Activated CD4-positive, alpha-beta T cell treated with anti-CD3 and anti-CD28 coated beads for 36 hours (primary cell): Measurements from ENCODE around the gene EREG. TPM values are rescaled to one million over a fixed set of nuclear protein-coding genes. Genes with fewer than 3 reads are reported as not detected.

Experiments
- ATAC-seq: fragments of 200-7000 bp; cut with Tn5 transposase; one replicate; pipeline ENCODE4 v1.10.0; 2021; ENCODE audit warnings: mild to moderate bottlenecking, moderate library complexity
- CTCF ChIA-PET: fragments of 350-600 bp; sonication (Branson Sonifier 250); formaldehyde crosslinking; loops from one replicate; lab custom pipeline; 2021; ENCODE audit warnings: antibody characterized with exemption; lab: Charles Lee
- POLR2A ChIA-PET: fragments of 350-600 bp; sonication (Branson Sonifier 250); formaldehyde crosslinking; loops from one replicate; lab custom pipeline; 2021; ENCODE audit warnings: antibody characterized with exemption, inconsistent platforms; lab: Charles Lee
- DNase-seq: peaks from one replicate; pipeline ENCODE4 v3.0.0-alpha.2; 2020
- H3K27ac Mint-ChIP-seq: one replicate; pipeline ENCODE4 v1.8.0; 2021; ENCODE audit warnings: mixed read lengths
- H3K27me3 Mint-ChIP-seq: one replicate; pipeline ENCODE4 v1.8.0; 2021; ENCODE audit warnings: mixed read lengths
- H3K36me3 Mint-ChIP-seq: one replicate; pipeline ENCODE4 v1.8.0; 2021; ENCODE audit warnings: low read depth, mixed read lengths
- H3K4me1 Mint-ChIP-seq: one replicate; pipeline ENCODE4 v1.8.0; 2021; ENCODE audit warnings: mixed read lengths
- H3K4me3 Mint-ChIP-seq: one replicate; pipeline ENCODE4 v1.8.0; 2021; ENCODE audit warnings: mild to moderate bottlenecking, moderate library complexity, mixed read lengths
- H3K9me3 Mint-ChIP-seq: one replicate; pipeline ENCODE4 v1.8.0; 2021; ENCODE audit warnings: low read depth, mixed read lengths
- intact Hi-C, 2 experiments: fragments of 100-400 bp; cut with DNase I in 1 of 2; cut with micrococcal nuclease in 1 of 2; formaldehyde crosslinking; loops; one replicate each; pipeline versions ENCODE4 v1.14.2 to v1.15.1; 2022 to 2024; cut with DNase I, micrococcal nuclease
- total RNA-seq, 2 experiments: library from RNA; stranded (reverse); gene quantifications; one replicate each; pipeline ENCODE4 v1.2.3, GENCODE V29; 2021

EREG gene
- total RNA-seq, 2 experiments from 2014 or later: not detected

- DNase-seq: no peak
- POLR2A ChIA-PET: no interaction called here
Measured at GRCh38 chr4:74344031-74344430, 20.9 kb upstream of the EREG start.

GRCh38 chr4:74353858-74354257 is 11.1 kb upstream of the EREG start:
- no peak for DNase-seq
- no peak for ATAC-seq
- no peaks in the 10 kb centered on the region for H3K9me3 Mint-ChIP-seq
- ChIA-PET POLR2A (no interaction called here), CTCF (no interaction called here)
- H3K27me3 Mint-ChIP-seq: peaks cover 5% of the 10 kb centered on the region
- no peak overlapping the region for H3K4me3 Mint-ChIP-seq
- no peak overlapping the region for H3K27ac Mint-ChIP-seq
- H3K4me1 Mint-ChIP-seq: no peaks in the 10 kb centered on the region
- no peaks in the 10 kb centered on the region for H3K36me3 Mint-ChIP-seq
- intact Hi-C loops: no loop called here

More at GRCh38 chr4:74344031-74344430, 20.9 kb upstream of the EREG start:
- Mint-ChIP-seq H3K4me3 (no peak overlapping the region), H3K4me1 (no peaks in the 10 kb centered on the region), H3K9me3 (peaks cover 22% of the 10 kb centered on the region), H3K27ac (no peak overlapping the region), H3K27me3 (peaks cover 12% of the 10 kb centered on the region), H3K36me3 (no peaks in the 10 kb centered on the region)
- intact Hi-C loops: no loop called here
- no peak for ATAC-seq
- CTCF ChIA-PET: no interaction called here

GRCh38 chr4:74357965-74358364 is 7.0 kb upstream of the EREG start:
- Mint-ChIP-seq H3K4me3 (no peak overlapping the region), H3K27me3 (peaks cover 9% of the 10 kb centered on the region), H3K4me1 (no peaks in the 10 kb centered on the region), H3K36me3 (no peaks in the 10 kb centered on the region), H3K9me3 (no peaks in the 10 kb centered on the region), H3K27ac (no peak overlapping the region)
- no peak for ATAC-seq
- intact Hi-C loops: no loop called here
- no peak for DNase-seq
- ChIA-PET CTCF (interaction anchor here (1.0 kb wide), 2 partner anchors 12 to 265 kb away, joined by 3 to 5 read pairs; no protein-coding TSS in a partner anchor), POLR2A (no interaction called here)

- ChIA-PET POLR2A (no interaction called here), CTCF (no interaction called here)
Measured at GRCh38 chr4:74361671-74362070, 3.3 kb upstream of the EREG start.

GRCh38 chr4:74362347-74362746 is 2.6 kb upstream of the EREG start:
- Mint-ChIP-seq H3K36me3 (no peaks in the 10 kb centered on the region), H3K4me1 (peaks cover 10% of the 10 kb centered on the region), H3K27ac (no peak overlapping the region), H3K27me3 (peaks cover 32% of the 10 kb centered on the region), H3K4me3 (no peak overlapping the region), H3K9me3 (no peaks in the 10 kb centered on the region)
- ChIA-PET POLR2A (no interaction called here), CTCF (no interaction called here)
- ATAC-seq (no peak), DNase-seq (no peak)
- intact Hi-C loops: no loop called here

More at GRCh38 chr4:74361671-74362070, 3.3 kb upstream of the EREG start:
- Mint-ChIP-seq H3K27ac (no peak overlapping the region), H3K9me3 (no peaks in the 10 kb centered on the region), H3K4me3 (no peak overlapping the region), H3K36me3 (no peaks in the 10 kb centered on the region), H3K27me3 (peaks cover 29% of the 10 kb centered on the region), H3K4me1 (peaks cover 10% of the 10 kb centered on the region)
- DNase-seq: no peak
- intact Hi-C loops: no loop called here
- ATAC-seq: no peak

GRCh38 chr4:74364256-74364651 is 691 bp upstream of the EREG start:
- Mint-ChIP-seq H3K27me3 (peaks cover 32% of the 10 kb centered on the region), H3K4me1 (peaks cover 10% of the 10 kb centered on the region), H3K9me3 (no peaks in the 10 kb centered on the region), H3K36me3 (no peaks in the 10 kb centered on the region), H3K27ac (no peak overlapping the region), H3K4me3 (no peak overlapping the region)
- no peak for ATAC-seq
- ChIA-PET CTCF (no interaction called here), POLR2A (interaction anchor here (0.6 kb wide), 2 partner anchors 25 to 1843 kb away, joined by 3 to 4 read pairs; no protein-coding TSS in a partner anchor)
- intact Hi-C loops: no loop called here
- DNase-seq: no peak

- H3K9me3 Mint-ChIP-seq: no peaks in the 10 kb centered on the region
- no peak overlapping the region for H3K4me3 Mint-ChIP-seq
- peaks cover 32% of the 10 kb centered on the region for H3K27me3 Mint-ChIP-seq
- no peak overlapping the region for H3K27ac Mint-ChIP-seq
- ChIA-PET POLR2A (interaction anchor here (0.7 kb wide), 1 partner anchor 168 kb away, joined by 6 read pairs; no protein-coding TSS in a partner anchor), CTCF (no interaction called here)
- DNase-seq: no peak
- intact Hi-C loops: no loop called here
- no peak for ATAC-seq
- H3K4me1 Mint-ChIP-seq: peaks cover 10% of the 10 kb centered on the region
- no peaks in the 10 kb centered on the region for H3K36me3 Mint-ChIP-seq
Measured at GRCh38 chr4:74365761-74366160, 816 bp downstream of the EREG start.

GRCh38 chr4:74366367-74366911 is 1.5 kb downstream of the EREG start:
- ATAC-seq (no peak), DNase-seq (no peak)
- Mint-ChIP-seq H3K27ac (no peak overlapping the region), H3K36me3 (no peaks in the 10 kb centered on the region), H3K4me3 (no peak overlapping the region), H3K27me3 (peaks cover 32% of the 10 kb centered on the region), H3K4me1 (peaks cover 10% of the 10 kb centered on the region), H3K9me3 (no peaks in the 10 kb centered on the region)
- CTCF ChIA-PET: interaction anchor here (0.9 kb wide), 1 partner anchor 304 kb away, joined by 3 read pairs; no protein-coding TSS in a partner anchor
- POLR2A ChIA-PET: no interaction called here
- intact Hi-C loops: no loop called here

GRCh38 chr4:74367656-74368290 is 2.8 kb downstream of the EREG start:
- no peak overlapping the region for H3K4me3 Mint-ChIP-seq
- intact Hi-C loops: no loop called here
- peaks cover 10% of the 10 kb centered on the region for H3K4me1 Mint-ChIP-seq
- ATAC-seq: no peak
- POLR2A ChIA-PET: no interaction called here
- H3K27ac Mint-ChIP-seq: no peak overlapping the region
- CTCF ChIA-PET: no interaction called here
- H3K36me3 Mint-ChIP-seq: no peaks in the 10 kb centered on the region
- H3K9me3 Mint-ChIP-seq: no peaks in the 10 kb centered on the region
- no peak for DNase-seq
- peaks cover 29% of the 10 kb centered on the region for H3K27me3 Mint-ChIP-seq

GRCh38 chr4:74368596-74368995 is 3.7 kb downstream of the EREG start:
- H3K27ac Mint-ChIP-seq: no peak overlapping the region
- no peaks in the 10 kb centered on the region for H3K9me3 Mint-ChIP-seq
- CTCF ChIA-PET: no interaction called here
- DNase-seq (no peak), ATAC-seq (no peak)
- H3K4me3 Mint-ChIP-seq: no peak overlapping the region
- peaks cover 10% of the 10 kb centered on the region for H3K4me1 Mint-ChIP-seq
- peaks cover 24% of the 10 kb centered on the region for H3K27me3 Mint-ChIP-seq
- no peaks in the 10 kb centered on the region for H3K36me3 Mint-ChIP-seq
- POLR2A ChIA-PET: no interaction called here
- intact Hi-C loops: no loop called here

- ChIA-PET POLR2A (no interaction called here), CTCF (interaction anchor here (0.8 to 1.5 kb wide), 4 partner anchors 12 to 305 kb away, joined by 3 to 7 read pairs (median 4); no protein-coding TSS in a partner anchor)
- ATAC-seq (no peak), DNase-seq (no peak)
- Mint-ChIP-seq H3K9me3 (no peaks in the 10 kb centered on the region), H3K27ac (no peak overlapping the region), H3K36me3 (no peaks in the 10 kb centered on the region), H3K4me3 (no peak overlapping the region), H3K4me1 (peaks cover 9% of the 10 kb centered on the region), H3K27me3 (peaks cover 15% of the 10 kb centered on the region)
- intact Hi-C loops: loop anchor here in 1 of 2 experiments (2.0 to 5.0 kb wide), 2 partner anchors 48 to 305 kb away; no protein-coding TSS in a partner anchor
Measured at GRCh38 chr4:74369855-74370254, 4.9 kb downstream of the EREG start.

GRCh38 chr4:74370912-74371311 is 6.0 kb downstream of the EREG start:
- H3K9me3 Mint-ChIP-seq: no peaks in the 10 kb centered on the region
- DNase-seq: peak; percentile 41
- H3K27ac Mint-ChIP-seq: no peak overlapping the region
- ATAC-seq: peak; percentile 78
- no peak overlapping the region for H3K4me3 Mint-ChIP-seq
- CTCF ChIA-PET: interaction anchor here (0.7 to 1.5 kb wide), 7 partner anchors 13 to 520 kb away, joined by 3 to 7 read pairs (median 4); no protein-coding TSS in a partner anchor
- peaks cover 12% of the 10 kb centered on the region for H3K27me3 Mint-ChIP-seq
- POLR2A ChIA-PET: no interaction called here
- no peaks in the 10 kb centered on the region for H3K36me3 Mint-ChIP-seq
- peaks cover 4% of the 10 kb centered on the region for H3K4me1 Mint-ChIP-seq
- intact Hi-C loops: loop anchor here in 1 of 2 experiments (2.0 to 5.0 kb wide), 2 partner anchors 49 to 304 kb away; no protein-coding TSS in a partner anchor
